HepG2 (cell line): ENCODE measurements around the gene SLIT3.

Source experiments
- FLYWCH1 ChIP-seq: sonication (generic); formaldehyde crosslinking; IDR thresholded peaks from 2 replicates; pipeline ENCODE4 v1.8.1; 2023; ENCODE audit warnings: mild to moderate bottlenecking, missing genetic modification reagents
- NKX3-1 ChIP-seq: sonication (generic); formaldehyde crosslinking; IDR thresholded peaks from 2 replicates; pipeline ENCODE4 v1.5.0; 2020; ENCODE audit warnings: missing genetic modification reagents
- ZNF326 ChIP-seq: sonication (generic); formaldehyde crosslinking; IDR thresholded peaks from 2 replicates; pipeline ENCODE4 v1.4.0; 2020; ENCODE audit warnings: missing genetic modification reagents, borderline replicate concordance
- TF ChIP-seq, protein P1 (sequence below): sonication (generic); formaldehyde crosslinking; IDR thresholded peaks from 2 replicates; pipeline ENCODE4 v1.5.0; 2020; ENCODE audit warnings: mild to moderate bottlenecking, missing genetic modification reagents, moderate library complexity
- TF ChIP-seq, protein P2 (sequence below): IDR thresholded peaks from 2 replicates; pipeline ENCODE4 v1.6.1; 2016; ENCODE audit warnings: low read depth, borderline replicate concordance
- TF ChIP-seq, protein P3 (sequence below): sonication (generic); formaldehyde crosslinking; IDR thresholded peaks from 2 replicates; pipeline ENCODE4 v1.4.0; 2020; ENCODE audit warnings: low read depth, mild to moderate bottlenecking, missing genetic modification reagents

DNA sequence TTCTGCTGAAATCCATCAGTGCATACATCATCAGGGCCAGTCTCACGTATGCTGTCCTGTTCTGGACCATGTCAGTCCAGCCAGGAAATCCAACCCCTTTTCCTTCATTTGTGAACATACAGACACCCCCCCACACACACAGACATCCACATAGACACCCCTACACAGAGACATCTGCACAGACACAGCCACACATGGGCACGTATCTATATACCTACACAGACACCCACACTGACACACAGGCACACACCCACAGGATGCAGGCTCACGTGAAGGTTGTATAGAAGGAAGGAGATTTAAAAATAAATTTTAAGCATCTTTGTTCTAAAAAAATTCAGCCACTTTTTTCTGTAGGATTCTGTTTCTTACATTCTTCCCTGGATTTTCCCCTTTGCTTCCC is 325.6 kb downstream of the SLIT3 start:
- TF ChIP-seq FLYWCH1 (CRISPR knock-in tag) (no peak), ZNF326 (CRISPR knock-in tag) (no peak), NKX3-1 (CRISPR knock-in tag) (no peak)
- TF ChIP-seq, protein P1, sequence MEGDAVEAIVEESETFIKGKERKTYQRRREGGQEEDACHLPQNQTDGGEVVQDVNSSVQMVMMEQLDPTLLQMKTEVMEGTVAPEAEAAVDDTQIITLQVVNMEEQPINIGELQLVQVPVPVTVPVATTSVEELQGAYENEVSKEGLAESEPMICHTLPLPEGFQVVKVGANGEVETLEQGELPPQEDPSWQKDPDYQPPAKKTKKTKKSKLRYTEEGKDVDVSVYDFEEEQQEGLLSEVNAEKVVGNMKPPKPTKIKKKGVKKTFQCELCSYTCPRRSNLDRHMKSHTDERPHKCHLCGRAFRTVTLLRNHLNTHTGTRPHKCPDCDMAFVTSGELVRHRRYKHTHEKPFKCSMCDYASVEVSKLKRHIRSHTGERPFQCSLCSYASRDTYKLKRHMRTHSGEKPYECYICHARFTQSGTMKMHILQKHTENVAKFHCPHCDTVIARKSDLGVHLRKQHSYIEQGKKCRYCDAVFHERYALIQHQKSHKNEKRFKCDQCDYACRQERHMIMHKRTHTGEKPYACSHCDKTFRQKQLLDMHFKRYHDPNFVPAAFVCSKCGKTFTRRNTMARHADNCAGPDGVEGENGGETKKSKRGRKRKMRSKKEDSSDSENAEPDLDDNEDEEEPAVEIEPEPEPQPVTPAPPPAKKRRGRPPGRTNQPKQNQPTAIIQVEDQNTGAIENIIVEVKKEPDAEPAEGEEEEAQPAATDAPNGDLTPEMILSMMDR (CRISPR knock-in tag): no peak
- TF ChIP-seq, protein P2, sequence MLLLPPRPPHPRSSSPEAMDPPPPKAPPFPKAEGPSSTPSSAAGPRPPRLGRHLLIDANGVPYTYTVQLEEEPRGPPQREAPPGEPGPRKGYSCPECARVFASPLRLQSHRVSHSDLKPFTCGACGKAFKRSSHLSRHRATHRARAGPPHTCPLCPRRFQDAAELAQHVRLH: no peak
- TF ChIP-seq, protein P3, sequence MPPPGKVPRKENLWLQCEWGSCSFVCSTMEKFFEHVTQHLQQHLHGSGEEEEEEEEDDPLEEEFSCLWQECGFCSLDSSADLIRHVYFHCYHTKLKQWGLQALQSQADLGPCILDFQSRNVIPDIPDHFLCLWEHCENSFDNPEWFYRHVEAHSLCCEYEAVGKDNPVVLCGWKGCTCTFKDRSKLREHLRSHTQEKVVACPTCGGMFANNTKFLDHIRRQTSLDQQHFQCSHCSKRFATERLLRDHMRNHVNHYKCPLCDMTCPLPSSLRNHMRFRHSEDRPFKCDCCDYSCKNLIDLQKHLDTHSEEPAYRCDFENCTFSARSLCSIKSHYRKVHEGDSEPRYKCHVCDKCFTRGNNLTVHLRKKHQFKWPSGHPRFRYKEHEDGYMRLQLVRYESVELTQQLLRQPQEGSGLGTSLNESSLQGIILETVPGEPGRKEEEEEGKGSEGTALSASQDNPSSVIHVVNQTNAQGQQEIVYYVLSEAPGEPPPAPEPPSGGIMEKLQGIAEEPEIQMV (CRISPR knock-in tag): no peak
